Anterior cingulate cortex (tissue), 58 donors: ENCODE results near the gene PEX11B.
"Not testable (repeated sequence)": the region's sequence is repeated elsewhere in the genome, so short reads cannot be mapped to it uniquely, and the experiment has no call there.

Experiments
- DNase-seq, 58 donors: peaks; one replicate each; lab custom pipeline; 2025; lab: John Stamatoyannopoulos, UW

The PEX11B gene

DNA sequence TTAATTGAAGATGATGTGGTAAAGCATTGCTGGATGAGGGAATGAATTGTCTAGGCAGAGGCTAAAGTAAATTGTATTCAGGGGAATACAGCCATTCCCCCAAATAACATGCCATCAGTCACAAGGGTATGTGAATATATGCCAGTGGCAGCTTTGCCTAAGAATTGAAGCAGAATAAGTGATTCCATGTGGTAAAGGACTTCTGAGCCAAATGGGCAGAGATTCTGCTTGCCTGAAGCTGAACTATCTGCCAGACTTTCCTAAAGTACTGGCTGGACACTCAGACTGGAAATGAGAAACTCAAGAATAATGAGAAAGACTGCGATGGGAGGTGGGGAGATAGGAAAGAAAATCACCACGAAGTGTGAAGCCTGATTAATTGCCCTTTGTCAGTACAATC lies 36.9 kb upstream of the PEX11B start:
- peak in 7 of 58 donors; percentile 4 to 32 (median 5) for DNase-seq

DNA sequence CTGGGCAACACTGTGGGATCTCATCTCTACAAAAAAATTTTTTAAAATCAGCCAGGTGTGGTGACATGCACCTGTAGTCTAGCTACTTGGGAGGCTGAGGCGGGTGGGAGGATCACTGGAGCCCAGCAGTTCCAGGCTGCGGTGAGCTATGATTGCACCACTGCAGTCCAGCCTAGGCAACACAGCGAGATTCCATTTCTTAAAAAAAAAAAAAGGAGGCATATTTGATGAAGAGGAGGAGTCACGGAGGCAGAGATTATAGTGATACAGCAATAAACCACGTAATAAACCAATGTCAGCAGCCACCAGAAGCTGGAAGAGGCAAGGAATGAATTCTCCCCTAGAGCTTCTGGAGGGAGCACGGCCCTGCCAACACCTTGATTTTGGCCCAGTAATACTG lies 35.3 kb upstream of the PEX11B start:
- no peak for DNase-seq

DNA sequence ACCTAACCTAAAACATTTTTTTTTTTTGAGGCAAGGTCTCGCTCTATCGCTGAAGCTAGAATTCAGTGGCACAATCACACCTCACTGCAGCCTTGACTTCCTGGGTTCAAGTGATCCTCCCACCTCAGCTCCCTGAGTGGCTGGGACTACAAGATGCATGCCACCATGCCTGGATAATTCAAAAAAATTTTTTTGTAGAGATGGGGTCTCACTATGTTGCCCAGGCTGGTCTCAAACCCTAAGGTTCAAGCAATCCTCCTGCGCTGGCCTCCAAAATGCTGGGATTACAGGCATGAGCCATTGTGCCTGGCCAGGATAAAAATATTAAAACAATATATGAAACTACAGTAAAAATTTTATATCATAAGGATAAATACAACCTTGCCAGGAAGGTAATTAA lies 34.4 kb upstream of the PEX11B start:
- no peak for DNase-seq

DNA sequence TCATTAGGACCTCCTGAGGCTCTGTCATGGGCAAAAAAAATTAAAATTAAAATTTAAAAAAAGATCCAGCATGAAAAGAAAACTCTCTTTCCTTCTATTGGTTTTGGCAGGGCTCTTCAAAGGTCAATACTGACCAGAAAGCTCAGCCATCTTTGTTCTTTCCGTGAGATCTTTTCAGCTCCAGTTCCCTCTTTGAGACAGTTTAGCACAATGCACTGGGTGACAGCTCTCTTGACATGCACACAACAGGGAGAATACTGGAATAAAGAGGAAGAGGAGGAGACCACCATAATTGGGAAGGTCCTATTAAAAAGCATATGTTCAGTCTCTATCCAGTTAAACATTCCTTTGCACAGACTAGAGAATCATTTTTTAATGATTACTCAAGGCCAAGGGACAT lies 33.0 kb upstream of the PEX11B start:
- DNase-seq: no peak

DNA sequence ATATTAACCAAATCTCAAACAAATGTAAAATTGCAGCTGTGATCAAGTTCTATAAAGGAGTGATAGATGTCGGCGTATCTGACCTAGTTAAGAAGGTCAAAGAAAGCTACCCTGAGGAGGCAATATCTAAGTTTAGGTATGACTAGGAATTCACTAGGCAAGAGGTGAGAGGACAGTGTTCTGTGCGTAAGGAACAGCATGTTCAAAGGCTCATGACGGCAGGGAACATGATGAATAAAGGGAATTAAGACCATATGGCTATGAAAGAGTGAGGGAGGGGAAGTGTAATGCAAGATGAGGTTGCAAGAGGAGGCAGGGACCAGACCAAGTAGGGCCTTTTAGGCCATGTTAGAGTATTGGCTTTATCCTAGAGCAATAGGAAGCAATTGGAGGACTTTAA lies 30.7 kb upstream of the PEX11B start:
- no peak for DNase-seq

DNA sequence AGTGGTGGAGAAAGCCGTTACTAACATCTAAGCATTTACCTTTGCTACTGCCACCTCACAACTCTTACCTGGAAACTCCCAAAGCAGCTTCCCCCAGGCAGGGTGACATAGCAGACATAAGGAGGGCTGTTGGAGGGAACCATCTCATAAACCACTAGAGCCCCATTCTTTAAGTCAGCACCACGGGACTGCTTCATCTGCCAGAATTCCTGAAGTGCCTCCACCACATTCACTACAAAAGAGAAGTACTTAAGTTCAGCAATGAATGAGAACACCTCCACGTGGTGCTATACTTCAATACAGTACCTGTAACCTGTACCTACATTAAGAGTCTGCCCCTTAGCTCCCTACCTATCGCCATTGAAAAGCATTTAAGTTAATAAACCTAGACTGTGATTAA lies 29.0 kb upstream of the PEX11B start:
- no peak for DNase-seq

DNA sequence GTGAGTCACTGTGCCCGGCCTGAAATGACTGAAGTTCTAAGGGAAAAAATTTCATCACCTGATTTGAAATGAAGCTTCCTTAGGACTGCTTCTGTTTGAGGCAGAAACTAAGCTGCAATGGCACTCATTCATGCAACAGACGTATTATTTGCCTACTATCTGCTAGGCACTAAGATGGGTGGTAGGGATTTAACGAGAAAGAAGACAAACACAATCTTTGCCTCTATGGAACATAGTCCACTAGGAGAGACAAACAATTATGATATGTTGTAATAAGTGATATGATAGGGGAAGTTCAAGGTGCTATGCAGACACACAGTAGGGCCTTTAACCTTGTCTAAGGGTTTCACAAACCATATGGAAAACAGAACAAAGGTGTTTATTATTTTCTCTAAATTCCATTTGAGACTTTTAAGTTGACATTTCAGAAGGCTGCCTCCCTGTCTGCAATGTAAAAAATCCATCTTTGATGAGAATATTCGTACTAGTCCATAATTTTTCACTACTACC lies 28.0 kb upstream of the PEX11B start:
- DNase-seq: no peak

DNA sequence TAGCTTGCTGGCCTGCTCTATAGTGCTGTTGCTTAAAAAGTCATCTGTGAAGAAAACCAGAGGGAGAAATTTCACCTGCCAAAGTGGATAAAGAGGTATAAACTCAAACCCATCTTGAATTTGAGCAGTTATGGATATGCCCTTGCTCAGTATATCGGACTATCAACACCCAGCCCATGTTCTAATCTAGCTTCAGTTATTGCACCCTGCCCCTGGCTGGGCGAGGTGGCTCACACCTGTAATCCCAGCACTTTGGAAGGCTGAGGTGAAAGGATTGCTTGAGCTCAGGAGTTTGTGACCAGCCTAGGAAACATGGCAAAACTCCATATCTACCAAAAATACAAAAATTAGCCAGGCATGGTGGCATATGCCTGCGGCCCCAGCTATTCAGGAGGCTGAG lies 26.0 kb upstream of the PEX11B start:
- no peak for DNase-seq

DNA sequence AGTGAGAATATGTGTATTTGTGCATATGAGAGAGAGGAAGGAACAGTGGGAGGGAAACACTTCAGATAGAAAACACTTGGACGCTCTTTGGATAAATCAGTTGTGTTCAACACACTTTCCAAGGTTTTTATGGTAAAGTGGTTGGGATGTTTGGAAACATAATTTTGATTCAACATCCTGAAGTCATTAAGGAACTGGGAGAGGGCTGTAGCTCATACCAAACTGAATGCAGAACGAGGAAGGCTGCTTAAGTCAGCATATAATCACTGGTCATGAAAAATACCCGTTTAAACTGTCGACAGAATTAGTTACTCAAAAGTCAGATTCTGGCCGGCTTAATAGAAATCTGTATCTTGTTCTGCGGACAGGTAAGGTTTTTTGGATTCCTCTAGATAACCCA lies 24.4 kb upstream of the PEX11B start:
- DNase-seq: no peak

DNA sequence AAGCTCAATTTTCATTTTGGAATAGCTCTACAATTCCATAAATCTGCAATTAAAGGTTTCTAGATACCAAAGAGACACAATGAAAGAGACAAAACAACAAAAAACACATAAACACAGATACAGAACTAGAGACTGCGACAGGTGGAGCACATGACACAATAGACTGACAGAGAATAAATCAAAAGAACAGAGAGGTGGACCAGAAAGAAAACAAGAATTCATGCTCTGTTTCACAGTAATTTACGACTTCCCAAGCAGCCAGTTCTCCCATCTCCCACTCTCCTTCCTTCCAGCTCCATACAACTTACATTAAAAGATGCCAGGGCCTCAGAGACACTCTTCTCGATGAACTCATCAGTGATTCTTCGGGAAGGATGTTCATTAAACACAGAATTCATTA lies 23.9 kb upstream of the PEX11B start:
- no peak for DNase-seq

DNA sequence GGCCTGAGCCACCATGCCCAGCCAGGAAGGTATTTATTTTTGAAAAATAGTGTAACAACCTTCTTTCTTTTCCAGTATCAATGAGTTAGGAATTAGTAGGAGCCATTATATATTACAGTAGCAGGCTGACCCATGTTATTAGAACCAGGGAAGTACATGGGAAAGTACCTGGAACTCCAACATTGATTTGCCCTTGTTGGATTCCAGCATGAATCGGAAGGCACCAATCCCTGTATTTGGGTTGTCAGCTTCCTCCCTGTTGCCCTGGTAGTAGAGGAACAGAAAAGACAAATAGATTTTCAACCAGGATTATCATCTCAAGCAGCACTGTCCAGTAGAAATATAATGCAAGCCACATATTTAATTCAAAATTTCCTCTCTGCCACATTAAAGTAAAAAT lies 18.9 kb upstream of the PEX11B start:
- no peak for DNase-seq

DNA sequence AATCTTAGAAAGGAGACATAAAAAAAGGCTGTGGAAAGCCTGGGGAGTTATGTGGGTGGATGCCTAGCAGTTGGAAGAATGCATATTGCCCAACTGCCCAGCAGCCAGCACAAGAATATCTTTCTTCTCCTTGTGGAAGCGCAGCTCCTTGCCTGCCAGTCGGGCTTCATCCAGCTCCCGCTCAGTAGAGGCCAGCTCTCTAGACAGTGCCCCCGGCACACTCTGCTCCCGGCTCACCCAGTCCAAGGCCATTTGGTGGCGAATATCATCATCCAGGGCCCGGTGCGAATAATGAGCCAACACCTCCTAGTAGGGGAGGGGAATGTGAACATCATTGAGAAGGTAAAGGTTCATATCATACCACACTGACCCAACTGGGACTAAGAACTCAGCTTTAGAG lies 17.7 kb upstream of the PEX11B start:
- DNase-seq: peak in 2 of 58 donors; percentile 10 to 20

DNA sequence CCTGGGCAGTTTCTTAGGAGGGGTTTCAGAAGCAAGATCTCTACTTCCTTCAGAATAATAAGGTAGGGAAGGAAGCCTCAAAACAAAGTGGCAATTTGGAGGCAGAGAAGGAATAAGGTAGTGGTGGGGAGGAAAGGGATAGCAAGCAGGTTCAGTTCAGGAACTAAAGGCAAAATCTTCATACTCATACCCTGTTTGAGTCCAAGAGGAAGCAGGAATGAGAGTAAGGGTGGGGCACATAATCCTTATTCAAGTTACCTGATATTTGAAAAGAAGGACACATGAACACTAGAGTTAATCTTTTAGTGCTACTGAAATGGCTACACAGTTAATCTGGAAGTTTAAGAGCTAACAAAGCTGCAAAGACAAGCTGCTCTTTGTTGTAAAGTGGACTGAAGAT lies 17.2 kb upstream of the PEX11B start:
- no peak for DNase-seq

DNA sequence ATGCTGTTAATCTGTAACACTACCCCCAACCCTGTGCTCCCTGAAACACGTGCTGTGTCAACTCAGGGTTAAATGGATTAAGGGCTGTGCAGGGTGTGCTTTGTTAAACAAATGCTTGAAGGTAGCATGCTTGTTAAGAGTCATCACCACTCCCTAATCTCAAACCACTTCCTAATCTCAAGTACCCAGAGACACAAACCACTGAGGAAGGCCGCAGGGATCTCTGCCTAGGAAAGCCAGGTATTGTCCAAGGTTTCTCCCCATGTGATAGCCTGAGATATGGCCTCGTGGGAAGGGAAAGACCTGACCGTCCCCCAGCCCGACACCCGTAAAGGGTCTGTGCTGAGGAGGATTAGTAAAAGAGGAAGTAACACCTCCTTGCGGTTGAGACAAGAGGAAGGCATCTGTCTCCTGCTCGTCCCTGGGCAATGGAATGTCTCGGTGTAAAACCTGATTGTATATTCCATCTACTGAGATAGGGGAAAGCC lies 14.0 kb upstream of the PEX11B start:
- not testable (repeated sequence) for DNase-seq

DNA sequence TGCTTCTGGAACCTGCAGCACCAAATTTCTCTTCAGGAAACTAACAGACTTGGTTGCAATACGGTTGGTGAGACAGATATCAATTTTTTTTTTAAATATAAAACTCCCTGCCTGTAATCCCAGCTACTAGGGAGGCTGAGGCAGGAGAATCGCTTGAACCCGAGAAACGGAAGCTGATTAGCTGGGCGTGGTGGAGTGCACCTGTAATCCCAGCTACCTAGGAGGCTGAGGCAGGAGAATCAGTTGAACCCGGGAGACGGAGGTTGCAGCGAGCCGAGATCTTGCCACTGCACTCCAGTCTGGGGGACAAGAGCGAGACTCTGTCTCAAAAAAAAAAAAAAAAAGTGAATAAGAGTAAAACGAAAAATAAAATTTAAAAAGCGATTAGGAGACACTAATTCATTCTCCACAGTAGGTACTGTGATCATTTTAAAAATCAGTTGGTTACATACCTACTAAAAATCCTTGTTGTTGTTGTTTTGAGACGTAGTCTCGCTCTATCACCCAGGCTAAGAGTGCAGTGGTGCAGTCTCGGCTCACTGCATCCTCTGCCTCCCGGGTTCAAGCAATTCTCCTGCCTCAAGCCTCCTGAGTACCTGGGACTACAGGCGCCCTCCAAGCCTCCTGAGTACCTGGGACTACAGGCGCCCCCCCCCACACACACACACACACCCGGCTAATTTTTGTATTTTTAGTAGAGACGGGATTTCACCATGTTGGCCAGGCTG lies 9.6 kb upstream of the PEX11B start:
- DNase-seq: peak in 2 of 58 donors; percentile 1 to 4

DNA sequence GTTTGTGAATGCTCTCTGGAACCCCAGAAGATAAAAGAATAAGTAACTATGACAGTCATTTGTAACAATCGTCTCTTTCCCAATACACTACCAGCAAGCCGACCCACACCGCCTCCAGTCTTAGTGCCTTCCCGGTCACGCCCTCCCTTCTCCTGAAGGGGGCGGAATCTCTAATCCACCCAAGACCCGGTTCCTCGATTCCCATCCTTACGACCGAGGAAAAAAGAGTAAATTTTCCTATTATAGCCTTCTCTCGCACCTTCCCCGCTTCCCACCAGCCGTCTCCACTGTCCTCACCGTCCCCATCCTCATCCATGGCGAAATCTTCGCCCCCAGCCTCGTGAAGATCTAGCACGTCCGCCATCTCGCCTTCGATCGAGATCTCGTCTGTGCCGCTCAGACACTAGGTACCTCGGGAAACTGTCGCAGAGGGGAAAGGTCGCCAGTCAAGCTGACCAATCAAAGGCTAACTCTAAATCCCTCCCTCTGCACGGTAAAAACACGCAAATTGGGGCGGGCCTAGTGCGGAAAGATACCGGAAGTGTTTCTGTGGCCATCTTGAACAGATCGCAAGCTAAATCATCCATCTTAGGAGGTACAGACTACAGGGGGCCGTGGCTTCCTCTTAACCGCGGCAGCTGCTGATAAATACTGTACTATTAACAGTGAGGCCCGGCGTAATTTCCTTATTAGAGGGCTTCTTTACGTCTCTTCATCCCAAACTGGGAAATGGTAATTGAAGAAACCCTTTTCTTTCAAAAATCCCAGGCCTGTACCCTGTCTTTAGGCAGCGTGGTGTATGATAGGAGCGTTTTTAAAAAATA lies 8.8 kb upstream of the PEX11B start, which contains the start of gene RBM8A:
Gene RBM8A, minus strand, starts transcription at position 422 of the 824 bp plus-strand sequence. Its CDS starts 58 bp downstream, at position 364.
- DNase-seq: peak; percentile 56 to 98 (median 91)

DNA sequence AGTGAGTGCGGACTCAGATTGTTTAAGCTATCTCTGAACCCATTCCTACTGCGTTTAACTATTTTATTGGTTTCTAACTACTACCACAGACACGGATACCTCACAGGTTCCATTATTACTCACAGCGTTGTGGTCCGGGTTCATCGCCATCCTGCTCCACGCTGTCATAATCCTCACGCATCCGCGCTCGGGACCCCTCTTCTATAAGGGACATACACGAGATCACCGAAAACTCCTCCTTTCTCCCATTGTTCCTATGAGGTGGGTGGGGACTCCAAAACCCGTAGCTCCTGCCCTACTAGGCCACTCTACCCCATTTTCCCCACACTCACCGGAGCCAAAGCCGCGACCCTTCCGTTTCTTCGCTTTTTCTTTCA lies 8.2 kb upstream of the PEX11B start:
- DNase-seq: no peak

DNA sequence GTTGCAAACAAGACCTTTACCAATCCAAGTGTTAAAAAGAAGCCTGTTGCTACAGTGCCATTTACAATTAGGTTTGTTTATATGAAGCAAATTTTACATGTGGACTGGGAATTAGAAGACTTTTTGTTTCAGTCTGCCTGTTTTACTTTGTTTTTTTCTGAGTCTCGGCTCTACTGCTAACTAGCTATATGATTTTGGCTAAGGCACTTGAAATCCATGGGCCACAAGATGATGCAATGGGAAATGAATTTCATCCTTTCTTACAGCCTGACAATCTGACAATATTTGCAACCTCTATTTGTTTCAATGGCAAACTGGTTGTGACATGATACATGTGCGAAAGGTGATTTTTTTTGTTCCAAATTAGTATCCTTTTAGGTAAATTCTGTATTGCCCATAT lies 3.7 kb upstream of the PEX11B start:
- no peak for DNase-seq

DNA sequence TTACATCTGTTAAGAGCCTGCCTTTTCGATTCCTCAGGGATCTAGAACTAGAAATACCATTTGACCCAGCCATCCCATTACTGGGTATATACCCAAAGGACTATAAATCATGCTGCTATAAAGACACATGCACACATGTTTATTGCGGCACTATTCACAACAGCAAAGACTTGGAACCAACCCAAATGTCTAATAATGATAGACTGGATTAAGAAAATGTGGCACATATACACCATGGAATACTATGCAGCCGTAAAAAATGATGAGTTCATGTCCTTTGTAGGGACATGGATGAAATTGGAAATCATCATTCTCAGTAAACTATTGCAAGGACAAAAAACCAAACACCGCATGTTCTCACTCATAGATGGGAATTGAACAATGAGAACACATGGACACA lies 1.8 kb upstream of the PEX11B start:
- DNase-seq: not testable (repeated sequence)

DNA sequence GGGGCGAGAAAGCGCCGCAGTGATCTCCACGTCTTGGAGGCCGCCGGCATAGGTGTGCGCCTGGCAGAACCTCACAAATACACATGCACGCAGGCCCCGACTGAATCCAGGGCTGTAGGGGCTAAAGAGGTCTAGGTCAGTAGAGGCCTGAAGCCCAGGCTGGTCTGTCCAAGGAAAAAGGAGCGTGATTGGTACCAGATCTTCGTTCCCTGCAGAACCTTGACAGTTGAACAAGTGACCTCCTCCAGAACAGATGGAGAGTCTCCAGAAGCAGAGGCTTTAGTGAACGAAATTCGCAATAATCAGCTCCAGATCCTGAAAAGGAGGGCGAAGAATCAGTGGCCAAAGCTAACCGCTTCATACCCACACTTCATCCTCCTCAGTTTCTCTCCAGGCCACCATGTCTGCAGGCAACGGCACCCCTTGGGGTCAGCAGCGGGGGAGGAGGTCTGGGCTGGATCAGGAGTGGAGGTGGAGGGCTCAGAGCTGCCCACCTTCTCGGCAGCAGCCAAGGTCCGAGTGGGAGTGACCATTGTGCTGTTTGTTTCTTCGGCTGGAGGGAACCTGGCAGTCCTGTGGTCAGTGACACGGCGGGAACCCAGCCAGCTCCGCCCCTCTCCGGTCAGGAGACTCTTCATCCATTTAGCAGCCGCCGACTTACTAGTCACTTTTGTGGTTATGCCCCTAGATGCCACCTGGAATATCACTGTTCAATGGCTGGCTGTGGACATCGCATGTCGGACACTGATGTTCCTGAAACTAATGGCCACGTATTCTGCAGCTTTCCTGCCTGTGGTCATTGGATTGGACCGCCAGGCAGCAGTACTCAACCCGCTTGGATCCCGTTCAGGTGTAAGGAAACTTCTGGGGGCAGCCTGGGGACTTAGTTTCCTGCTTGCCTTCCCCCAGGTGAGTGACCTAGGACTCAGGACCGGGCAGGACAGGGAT lies 749 bp upstream of the PEX11B start:
- peak in 42 of 58 donors; percentile 7 to 64 (median 33) for DNase-seq
